NCI-H774 (cell line): ENCODE data around the gene SLC25A6.
"Not testable (repeated sequence)": the region's sequence is repeated elsewhere in the genome, so short reads cannot be mapped to it uniquely, and the experiment has no call there.

Experiments used
- DNase-seq: peaks from one replicate; lab custom pipeline; 2025; lab: John Stamatoyannopoulos, UW

The SLC25A6 gene

DNA sequence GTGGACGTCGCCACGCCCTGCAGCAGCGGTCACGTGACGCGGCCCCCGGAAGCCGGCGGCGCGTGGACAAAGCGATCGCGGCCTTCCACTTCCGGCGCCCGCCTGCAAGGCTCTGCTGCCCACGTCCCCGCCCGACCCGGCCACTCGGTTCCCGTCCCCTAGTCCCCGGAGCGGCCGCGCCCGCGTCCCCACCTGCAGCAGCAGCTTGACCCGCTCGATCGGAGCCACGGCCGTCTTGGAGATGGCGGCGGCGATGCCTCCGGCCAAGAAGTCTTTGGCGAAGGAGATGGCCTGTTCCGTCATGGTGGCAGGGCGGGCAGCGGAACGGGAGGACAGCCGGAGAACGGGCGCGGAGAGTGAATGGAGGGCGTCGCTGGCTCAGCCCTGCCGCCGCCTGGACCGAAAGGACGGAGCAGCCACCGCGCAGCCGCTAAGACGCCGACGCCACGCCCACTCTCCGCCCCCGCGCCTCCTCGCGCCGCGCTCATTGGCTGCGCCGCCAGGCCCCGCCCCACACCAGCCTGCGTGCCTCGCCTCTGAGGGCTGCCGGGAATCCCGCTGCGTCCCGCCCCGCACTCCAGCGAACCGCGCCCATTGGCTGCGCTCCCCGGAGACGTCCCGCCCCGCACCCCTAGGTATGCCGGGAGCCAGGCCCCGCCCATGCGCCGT is at the start of gene SLC25A6:
Gene SLC25A6, minus strand, starts transcription at position 407 of the 669 bp plus-strand sequence. Its CDS starts 104 bp downstream, at position 303.
- DNase-seq, result no peak

DNA sequence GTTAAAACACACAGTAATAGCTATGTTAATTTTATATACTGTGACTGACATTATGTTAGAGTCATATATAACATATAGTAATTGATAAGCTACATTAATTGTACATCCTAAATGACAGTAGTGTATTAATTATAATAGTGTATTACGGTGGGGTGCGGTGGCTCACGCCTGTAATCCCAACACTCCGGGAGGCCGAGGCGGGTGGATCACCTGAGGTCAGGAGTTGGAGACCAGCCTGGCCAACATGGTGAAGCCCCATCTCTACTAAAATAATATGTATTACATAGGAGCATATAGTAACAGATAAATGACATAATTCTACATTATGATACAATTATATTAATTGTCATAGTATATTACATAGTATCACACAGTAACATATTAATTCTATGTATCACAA is 48.6 kb upstream of the SLC25A6 start:
- DNase-seq, result no peak

DNA sequence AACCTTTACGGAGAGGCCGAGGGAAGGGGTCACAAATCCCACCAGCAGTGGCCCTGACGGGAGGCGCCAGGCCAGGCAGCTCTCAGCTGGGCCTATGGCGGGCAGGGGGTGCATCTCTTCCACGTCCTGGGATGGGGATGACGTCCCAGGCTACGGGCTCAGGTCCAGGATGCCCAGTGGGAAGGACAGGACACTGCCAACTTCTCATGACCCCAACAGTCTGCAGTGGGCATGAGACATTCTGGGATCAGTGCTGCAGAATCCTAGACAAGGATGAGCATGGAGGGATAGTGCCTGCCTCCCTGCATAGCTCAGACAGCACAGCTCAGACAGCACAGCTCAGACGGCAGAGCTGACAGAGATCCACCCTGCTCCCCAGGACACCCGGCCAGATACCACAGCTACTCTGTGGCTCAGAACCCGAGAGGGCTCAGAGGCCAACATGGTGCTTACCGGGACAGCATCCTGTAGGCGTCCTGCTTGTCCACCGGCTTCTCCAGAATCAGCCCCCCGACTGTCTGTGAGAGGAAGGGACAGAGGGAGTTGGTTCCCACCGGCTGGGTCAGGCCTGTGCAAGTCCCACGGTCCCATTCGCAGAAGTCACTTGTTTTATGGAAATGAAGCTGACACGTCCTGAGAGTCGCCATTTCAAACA is 43.5 kb upstream of the SLC25A6 start:
- DNase-seq, result no peak

DNA sequence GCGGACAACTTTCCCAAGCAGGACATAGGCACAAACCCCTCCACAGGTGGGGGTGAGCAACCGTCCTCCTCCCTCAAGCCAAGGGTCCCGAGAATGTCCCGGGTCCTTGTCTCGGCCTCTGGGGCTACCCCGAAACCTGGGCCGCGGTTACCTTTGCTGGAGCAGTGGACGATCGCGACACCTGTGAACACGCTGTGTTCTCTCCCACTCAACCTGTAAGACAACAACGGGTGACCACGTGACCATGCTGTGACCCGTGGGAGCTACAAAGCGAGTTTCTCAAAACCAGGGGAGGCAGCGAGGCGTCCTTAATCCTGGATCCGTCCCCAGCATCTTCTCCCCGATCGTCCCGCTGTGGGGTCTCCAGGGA is 42.9 kb upstream of the SLC25A6 start:
- no peak for DNase-seq

DNA sequence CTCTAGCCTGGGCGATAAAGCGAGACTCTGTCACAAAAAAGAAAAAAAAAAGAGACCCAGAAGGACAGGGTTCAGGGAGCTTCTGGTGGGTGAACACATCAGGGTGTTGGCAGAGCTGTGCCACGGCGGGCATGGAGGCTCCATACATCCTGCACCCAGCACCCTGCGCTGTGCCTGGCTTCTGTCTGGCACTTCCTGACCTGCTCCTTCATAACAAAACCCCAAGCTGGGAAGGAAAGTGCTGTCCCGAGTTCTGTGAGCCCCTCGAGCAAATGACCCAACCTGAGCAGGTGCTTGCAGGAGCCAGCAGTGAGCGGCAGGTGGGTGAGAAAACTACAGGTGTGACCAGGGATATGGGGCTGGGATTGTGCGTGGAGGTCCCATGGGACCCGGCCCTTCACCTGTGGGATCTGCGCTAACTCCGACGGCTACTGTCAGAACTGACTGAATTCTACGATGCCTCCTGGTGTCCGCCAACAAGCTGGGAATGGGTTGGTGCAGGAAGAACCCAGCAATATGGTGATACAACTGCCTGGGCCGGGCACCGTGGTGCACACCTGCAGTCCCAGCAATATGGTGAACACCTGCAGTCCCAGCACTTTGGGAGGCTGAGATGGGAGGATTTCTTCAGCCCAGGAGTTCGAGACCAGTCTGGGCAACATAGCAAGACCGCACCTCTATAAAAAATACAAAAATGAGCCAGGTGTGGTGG is 41.9 kb upstream of the SLC25A6 start:
- no peak for DNase-seq

DNA sequence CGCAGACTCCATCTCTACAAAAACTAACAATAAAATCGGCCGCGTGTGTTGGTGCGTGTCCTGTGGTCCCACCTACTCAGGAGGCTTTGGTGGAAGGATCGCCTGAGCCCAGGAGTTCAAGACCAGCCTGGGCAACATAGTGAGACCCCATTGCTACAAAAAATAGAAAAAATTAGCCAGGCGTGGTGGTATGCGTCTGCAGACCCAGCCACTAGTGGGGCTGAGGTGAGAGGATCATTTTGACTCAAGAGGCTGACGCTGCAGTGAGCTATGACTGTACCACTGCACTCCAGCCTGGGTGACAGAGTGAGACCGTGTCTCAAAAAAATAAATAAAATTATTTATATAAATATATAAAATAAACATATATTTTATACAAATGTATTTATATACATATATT is 38.5 kb upstream of the SLC25A6 start:
- no peak for DNase-seq

DNA sequence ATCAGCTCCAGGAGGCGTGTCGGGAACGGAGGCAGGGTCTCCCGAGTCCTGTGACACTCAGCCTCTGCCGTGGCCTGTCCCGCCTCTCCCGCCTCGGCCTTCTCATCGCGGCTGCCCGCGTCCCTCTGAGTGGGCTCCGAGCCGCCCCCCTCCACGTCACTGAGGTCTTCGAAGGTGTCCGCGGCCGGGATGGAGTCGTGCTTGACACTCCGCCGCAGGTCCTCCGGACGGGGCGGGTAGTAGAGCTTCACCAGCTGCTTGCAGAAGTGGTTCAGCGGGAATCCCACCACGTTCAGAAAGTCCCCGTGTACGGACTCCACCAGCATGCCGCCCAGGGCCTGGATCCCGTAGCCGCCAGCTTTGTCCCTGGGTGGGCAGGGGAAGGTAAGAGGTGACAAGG is 35.8 kb upstream of the SLC25A6 start:
- DNase-seq, result no peak

DNA sequence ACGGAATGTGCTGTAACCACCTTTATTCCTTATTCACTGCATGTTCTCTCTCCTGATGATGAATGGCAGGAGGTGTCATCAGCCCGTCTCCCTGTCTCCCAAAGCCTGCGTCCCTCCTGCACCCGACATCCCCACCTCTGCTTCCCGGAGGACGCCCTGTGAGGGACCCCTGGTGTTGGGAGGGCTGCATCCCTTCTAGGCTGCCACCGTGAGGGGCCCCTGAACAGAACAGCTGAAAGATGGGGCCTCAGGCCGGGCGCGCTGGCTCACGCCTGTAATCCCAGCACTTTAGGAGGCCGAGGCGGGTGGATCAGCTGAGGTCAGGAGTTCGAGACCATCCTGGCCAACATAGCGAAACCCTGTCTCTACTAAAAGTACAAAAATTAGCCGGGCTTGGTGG is 34.4 kb upstream of the SLC25A6 start:
- not testable (repeated sequence) for DNase-seq

DNA sequence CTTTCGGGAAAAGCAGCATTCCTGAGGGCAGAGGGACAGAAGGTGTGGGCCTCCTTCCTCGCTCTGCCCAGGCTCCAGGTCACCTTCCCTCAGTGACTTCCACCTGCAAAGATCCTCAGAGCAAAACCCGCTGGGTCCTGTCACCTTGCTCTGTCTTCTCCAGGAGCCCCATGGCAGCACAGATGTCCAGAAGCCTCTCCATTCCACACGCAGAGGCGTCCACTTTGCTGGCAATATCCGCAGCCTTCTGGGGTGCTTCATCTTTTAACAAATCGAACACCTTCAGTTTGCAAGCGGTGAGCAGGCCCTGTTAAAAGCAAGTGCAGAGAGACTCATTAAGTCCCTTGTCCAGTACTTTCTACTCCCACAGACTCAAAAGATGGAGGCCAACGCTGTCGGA is 33.5 kb upstream of the SLC25A6 start:
- DNase-seq, result no peak

DNA sequence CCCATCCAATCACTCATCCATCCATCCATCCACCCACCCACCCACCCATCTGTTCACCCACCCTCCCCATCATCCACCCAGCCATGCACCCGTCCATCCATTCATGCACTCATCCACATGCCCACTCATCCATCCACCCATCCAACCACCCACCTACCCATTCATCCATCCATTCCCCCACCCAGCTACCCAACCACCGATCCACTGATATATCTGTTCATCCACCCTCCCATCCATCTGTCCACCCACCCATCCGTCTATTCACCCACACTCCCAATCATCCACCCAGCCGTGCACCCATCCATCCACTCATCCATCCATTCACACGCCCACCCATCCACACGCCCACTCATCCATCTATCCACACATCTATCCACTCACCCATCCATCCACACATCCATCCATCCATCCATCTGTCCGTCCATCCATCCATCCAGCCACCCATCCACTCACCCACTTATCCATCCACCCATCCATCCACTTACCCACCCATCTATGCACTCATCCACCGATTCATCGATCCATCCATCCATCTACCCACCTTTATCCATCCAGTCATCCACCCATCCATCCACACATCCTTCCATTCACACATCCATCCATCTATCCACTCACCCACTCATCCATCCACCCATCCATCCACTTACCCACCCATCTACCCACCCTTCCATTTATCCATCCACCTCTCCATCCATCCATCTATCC is 32.4 kb upstream of the SLC25A6 start:
- no peak for DNase-seq

DNA sequence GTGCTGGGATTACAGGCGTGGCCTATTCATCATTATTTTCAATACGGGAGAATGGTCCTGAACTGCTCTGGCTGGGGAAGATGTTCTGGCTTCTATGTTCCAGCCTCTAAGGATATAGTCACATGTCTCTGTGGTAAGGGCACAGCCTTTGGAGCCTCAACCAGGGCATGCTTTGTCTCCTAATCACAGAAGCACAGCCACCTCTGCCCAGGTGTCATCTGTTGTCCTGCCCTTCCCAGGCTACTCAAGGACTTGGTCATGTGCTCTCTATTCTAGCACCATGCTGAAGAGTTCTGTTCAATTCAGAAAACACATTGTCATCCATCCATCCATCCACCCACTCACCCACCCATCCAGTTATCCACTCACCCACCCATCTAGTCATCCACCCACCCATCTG is 31.3 kb upstream of the SLC25A6 start:
- DNase-seq, result no peak

DNA sequence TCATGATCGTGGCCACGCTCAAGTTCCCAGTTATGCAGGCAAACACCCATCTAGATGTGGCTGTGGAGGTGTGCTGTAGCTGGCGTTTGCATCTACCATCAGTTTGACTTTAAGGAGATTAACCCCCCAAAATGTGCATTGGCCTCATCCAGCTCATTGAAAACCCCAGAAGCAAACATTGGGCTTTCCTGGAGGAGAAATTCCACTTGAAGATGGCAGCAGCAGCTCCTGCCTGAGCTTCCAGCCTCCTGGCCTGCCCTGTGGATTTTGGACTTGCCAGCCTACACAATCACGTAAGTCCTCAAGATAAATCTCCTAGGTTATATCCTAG is 30.2 kb upstream of the SLC25A6 start:
- DNase-seq, result no peak

DNA sequence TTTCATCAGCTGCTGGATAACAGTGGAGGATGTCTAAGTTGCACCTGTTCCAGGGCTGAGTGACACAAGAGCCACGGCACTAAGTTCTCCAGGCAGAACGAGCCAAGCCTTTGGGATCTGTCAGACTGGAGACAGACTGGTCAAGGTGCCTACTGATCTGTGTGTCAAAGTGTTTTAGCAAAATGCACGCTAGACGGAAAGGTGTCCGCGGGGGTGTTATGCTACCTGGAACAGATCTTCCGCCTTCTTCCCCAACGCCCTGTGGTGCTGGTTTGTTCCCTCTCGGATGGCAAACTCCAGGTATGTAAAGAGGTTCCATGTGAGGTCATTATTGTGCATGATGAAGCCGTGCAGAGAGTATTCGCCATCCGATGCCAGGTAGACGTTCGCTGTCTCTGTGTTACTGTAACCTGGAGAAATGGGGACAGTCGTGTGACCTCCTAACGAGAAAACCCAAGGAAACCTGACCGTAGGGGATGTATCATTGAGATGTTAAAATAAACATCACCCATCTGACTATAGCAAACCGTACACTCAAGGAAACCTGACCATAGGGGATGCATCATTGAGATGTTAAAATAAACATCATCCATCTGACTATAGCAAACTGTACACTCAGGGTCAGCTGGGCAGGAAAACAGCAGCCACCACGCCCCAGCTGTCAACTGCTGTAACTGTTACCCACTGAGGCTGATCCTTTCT is 29.7 kb upstream of the SLC25A6 start:
- DNase-seq, result no peak

DNA sequence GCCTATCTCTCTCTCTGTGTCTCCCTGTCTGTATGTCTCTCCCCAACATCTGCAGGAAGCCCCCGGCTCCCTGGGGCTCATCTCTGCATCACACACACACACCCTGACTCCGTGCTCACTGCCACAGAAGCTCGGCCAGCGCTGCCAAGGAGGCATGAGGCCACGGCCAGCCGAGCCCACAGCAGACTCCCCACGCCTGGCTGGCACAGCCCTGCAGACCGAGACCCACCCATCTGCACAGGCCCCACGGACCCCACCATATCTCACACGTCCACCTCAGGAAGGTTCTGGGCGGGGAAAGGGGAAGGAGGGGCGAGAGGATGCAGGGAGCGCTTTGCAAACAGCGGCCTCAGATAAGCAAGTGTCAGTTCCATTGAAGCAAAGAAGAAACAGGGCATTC is 28.5 kb upstream of the SLC25A6 start:
- no peak for DNase-seq

DNA sequence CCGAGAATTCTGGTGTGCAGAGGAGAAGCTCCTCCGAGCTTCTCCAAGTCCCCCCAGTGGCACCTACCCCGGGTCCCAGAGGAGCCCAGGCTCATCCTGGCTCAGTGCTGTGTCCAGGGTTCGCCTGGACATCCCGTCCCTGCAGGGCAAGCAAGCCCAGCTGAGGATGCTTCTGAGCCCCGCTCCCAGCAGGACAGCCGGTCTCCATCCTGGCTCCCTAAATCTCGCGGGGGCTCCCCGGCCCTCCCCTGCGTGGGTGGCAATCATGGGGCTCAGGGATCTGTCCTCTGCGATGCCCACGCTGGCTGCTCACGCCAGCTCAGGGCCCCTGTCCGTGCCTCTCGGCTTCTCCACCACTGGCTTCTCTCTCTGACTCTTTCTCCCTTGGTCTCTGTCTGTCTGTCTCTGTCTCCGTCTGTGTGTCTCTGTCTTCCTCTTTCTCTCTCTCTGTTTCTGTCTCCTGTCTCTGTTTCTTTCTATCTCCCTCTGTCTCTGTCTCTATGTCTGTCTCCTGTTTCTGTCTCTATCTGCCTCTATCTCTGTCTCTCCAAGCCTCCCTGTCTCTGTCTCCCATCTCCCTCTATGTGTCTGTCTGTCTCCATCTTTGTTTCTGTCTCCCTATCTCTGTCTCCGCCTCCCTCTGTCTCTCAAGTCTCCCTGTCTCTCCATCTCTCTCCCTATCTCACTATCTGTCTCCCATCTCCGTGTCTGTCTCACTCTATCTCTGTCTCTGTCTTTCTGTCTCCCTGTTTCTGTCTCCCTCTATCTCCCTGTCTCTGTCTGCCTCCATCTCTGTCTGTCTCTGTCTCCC is 27.8 kb upstream of the SLC25A6 start:
- DNase-seq, result no peak

DNA sequence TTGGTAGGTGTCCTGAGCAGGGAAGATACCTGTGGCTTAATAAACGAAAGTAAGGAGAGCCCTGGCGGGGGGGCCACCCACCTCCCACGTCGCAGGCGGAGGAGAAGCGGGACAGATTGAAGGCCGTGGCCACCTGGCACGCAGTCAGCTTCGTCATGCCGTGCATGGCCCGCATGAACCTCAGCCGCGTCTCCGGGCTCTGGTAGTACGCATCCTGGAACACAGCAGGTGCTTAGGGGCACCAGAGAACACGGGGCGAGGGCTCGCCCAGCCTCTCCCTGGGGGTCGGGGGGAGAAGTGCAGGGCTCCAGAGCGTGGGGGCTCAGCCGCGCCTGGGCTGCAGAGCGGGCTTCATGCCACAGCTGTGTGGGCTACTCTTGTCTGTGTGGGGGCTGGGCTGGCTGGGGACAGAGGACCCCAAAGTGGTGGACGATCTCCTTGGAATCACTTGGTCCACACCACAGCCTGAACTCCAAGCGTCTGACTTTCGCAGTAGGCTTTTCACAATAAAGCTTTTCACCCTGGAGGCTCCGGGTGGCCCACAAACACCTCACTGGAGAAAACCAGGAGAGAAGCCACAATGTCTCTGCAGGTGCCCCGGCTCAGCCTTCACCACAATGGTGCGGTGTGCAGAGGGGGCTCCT is 27.1 kb upstream of the SLC25A6 start:
- DNase-seq, result no peak

DNA sequence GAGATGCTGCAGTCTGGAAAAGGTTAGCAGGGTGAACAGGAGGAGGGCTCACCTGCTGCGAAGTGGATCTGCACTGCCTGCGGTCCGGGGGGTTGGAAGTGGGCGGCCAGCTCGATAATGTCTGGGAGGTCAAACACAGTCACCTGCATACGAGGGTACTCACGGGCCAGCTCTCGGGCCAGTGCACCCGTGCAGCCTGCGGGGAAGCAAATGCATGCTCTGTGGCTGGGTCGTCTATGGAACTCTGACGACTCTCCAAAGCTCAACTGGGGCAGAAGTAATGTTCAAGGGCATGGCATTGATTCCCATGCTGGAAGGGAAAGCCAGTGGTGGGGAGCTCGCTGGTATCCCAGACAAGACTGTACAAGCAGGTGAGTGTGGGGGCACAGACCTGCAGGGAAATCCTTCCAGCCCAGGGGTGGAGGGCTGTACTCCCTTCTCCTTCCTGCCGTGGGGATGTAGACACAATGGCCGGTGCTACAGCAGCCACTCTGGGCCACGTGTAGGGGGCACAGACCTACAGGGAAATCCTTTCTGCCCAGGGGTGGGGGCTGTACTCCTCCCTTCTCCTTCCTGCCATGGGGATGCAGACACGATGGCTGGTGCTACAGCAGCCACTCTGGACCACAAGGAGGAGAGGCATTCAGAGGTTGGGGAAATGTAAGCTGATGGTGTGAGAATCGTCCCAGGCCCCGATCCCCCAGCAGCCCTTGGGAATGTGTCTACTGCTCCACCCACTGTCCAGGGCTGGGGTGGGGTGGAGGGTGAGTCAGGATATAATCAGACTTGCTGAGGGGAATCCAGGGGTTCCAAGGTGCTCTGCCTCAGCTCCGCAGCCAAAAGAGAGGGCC is 26.2 kb upstream of the SLC25A6 start:
- no peak for DNase-seq

DNA sequence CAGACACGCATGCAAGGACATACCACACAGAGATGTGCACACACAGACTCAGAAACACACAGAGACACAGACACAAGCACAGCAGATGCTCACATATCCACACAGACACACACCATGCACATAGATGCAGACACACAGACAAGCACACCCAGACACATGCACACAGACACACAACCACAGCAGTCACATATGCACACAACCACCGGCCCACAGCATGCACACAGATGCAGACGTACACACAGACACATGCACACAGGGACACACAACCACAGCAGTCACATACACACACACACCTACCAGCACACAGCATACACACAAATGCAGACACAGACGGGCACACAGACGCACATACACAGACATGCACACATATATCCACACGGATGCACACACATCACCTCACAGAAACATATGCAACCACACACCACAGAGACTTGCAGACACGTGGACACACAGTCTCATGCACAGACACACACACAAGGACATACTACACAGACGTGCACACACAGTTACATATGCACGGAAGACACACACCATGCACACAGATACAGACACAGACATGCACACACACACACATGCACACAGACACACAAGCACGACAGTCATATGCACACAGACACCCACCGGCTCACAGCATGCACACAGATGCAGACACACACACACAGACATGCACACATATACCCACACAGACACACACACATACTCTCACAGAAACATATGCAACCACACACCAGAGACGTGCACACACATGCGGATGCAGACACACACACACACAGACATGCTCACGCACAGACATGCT is 25.2 kb upstream of the SLC25A6 start:
- no peak for DNase-seq

DNA sequence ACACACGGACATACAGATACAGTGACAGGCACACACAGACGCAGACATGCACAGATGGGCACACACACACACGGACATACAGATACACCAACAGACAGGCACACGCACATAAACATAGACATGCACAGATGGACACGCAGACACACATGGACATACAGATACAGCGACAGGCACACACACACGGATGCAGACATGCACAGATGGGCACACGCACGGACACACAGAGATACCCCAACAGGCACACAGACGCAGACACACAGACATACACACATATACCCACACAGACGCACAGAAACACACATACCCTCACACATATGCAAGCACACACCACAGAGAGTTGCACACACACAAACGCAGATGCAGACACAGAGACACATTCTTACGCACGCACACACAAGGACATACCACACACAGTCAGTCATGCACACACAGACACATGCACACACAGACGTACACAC is 24.4 kb upstream of the SLC25A6 start:
- DNase-seq, result no peak
